ENCODE data around the gene KLF6.

The KLF6 gene

DNA sequence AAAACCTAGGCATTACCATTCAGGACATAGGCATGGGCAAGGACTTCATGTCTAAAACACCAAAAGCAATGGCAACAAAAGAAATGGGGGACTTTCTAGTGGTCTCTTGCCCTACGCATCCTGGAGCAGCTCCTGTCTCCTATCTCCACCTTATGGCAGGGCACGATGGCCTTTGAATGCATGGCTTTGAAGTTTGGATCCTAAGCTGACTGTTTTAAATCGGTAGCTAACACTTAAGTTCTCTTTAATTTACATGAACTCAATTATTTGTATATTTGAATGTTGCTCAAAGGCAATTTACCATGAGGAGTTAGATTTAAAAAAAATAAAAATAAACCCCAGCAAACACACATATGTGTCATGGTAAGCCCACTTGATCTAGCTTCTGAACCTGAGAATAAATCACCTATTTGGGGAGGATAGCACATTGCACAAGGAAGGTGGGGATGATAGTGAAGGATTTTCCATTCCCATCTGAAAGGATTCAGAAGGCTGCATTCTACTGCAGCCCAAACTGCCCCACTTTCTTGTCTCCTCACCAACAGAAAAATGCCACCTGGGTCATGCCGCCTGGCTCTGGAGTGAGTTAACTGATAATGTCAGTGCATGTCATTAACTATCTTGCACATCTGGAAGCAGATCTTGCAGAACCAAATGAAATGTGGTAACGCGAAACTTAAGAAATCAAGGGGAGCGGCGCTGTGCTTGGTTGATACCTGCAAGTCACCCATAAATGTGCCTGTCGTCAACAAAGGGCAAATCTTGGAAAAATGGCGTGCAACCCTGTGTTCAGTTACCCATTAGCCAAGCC, 12.4 kb downstream of the KLF6 start:
- in situ Hi-C loops (cut with MboI; ENCODE audit: low sequenced_read_pairs, unreplicated experiment), result no loop called here
- DNase-seq (ENCODE audit: low spot score), result no peak
- no peak for TF ChIP-seq CTCF (IDR thresholded peaks at IDR 0.05; ENCODE audit: borderline replicate concordance, control extremely low read depth, extremely low read depth, insufficient read depth, missing control alignments)

DNA sequence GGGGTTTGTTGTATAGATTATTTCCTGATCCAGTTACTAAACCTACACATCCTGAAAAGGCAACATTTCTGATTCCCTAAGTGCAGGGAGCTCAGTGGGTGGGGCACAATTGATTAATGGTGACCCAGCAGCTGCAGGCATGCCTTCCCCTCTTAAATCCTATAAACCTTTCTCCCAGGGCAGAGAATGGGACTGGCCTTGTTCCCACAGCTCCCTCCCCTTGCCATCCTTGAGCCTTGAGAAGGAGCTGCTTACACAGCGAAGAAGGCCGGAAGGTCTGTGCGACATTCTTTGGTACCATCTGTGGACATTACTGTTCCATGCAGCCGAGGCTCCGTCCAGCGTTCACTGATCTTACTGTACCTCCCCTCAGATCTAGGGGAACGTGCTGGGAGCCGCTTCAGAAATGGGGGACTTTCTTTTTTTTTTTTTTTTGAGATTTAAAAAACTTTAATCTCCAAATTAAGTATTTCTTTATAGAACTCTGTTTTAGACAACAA, 14.3 kb downstream of the KLF6 start:
- in situ Hi-C loops (cut with MboI; ENCODE audit: low sequenced_read_pairs, unreplicated experiment), result no loop called here
- no peak for DNase-seq (ENCODE audit: low spot score)
- TF ChIP-seq CTCF (IDR thresholded peaks at IDR 0.05; ENCODE audit: borderline replicate concordance, control extremely low read depth, extremely low read depth, insufficient read depth, missing control alignments), result no peak

DNA sequence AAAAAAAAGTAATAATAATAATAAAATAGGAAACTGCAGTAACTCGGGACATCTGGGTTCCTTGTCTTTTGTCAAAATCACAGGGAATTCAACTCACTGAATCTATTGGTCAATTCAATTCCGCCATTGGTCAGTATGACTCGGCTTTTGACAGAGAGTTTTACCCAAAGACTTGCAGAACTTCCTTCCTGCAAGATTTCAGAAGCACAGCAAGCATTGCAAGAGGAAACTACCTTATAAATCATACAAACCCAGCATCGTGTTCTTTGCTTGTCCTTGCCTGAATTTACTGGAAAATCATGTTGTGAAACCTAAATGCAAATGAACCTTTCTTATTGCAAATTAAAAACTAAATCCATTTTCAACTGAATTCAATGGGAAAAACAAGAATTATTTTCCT, 15.5 kb downstream of the KLF6 start:
- in situ Hi-C loops (cut with MboI; ENCODE audit: low sequenced_read_pairs, unreplicated experiment), result no loop called here
- TF ChIP-seq CTCF (IDR thresholded peaks at IDR 0.05; ENCODE audit: borderline replicate concordance, control extremely low read depth, extremely low read depth, insufficient read depth, missing control alignments), result no peak
- DNase-seq (ENCODE audit: low spot score), result no peak

DNA sequence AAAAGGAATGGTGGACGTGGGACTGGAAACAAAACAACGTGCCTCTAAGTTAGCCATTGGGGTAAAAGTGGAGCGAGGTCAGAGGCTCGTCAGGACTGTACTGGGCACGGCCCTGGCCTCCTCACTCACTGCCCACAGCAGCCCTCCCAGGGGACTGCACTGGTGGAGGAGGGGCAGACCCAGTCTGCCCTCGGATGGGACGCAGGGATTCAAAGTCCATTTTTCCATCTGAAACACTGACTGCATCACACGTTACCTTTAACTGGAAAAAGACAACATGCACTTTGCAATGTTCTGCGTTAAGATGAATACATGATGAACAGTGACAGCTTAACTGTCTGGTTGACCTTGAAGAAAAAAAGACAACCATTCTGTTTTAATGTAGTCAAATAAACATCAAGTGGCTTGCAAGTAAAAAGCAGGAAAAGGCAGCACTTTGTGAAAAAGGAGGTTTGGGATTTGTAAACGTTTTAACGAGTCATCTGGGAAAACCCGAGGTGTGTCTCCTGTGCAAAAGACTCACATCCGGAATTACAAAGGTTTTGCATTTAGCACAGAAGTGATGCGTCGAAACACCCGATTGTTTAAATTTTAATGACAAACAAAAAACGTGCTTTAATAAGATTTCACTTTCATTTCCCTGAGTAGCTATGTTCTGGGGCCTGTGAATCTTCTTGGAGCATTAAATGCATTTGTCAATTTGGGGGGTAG, 18.8 kb downstream of the KLF6 start:
- DNase-seq (ENCODE audit: low spot score), result no peak
- in situ Hi-C loops (cut with MboI; ENCODE audit: low sequenced_read_pairs, unreplicated experiment), result no loop called here
- TF ChIP-seq CTCF (IDR thresholded peaks at IDR 0.05; ENCODE audit: borderline replicate concordance, control extremely low read depth, extremely low read depth, insufficient read depth, missing control alignments), result no peak

- no peak for TF ChIP-seq CTCF (IDR thresholded peaks at IDR 0.05; ENCODE audit: borderline replicate concordance, control extremely low read depth, extremely low read depth, insufficient read depth, missing control alignments)
- no peak for DNase-seq (ENCODE audit: low spot score)
- in situ Hi-C loops (cut with MboI; ENCODE audit: low sequenced_read_pairs, unreplicated experiment), result no loop called here
Measured at GRCh38 chr10:3765146-3765545, 19.9 kb downstream of the KLF6 start.

- no peak for DNase-seq (ENCODE audit: low spot score)
- in situ Hi-C loops (cut with MboI; ENCODE audit: low sequenced_read_pairs, unreplicated experiment), result no loop called here
- TF ChIP-seq CTCF (IDR thresholded peaks at IDR 0.05; ENCODE audit: borderline replicate concordance, control extremely low read depth, extremely low read depth, insufficient read depth, missing control alignments), result no peak
Measured at GRCh38 chr10:3764626-3765112, 20.3 kb downstream of the KLF6 start.
